AG10803 (cell line): Measurements from ENCODE around the gene SREBF2.

ENCODE experiments used
- DNase-seq: peaks from one replicate; pipeline ENCODE4 v3.0.0; 2010; ENCODE audit warnings: low read depth
- H3K4me3 ChIP-seq: 2 replicates; pipeline ENCODE4 v1.5.1; 2011; ENCODE audit warnings: mild to moderate bottlenecking, low read length, control low read depth
- CTCF ChIP-seq: conservative IDR thresholded peaks from 2 replicates; pipeline ENCODE4 v1.5.1; 2011; ENCODE audit warnings: mild to moderate bottlenecking, low read length, control low read depth, inconsistent platforms

SREBF2 gene

GRCh38 chr22:41848468-41848867, 15.6 kb downstream of the SREBF2 start:
- DNase-seq, result peak; percentile 28
- no peak overlapping the region for H3K4me3 ChIP-seq
- TF ChIP-seq CTCF, result no peak

GRCh38 chr22:41856469-41856868, 23.6 kb downstream of the SREBF2 start:
- no peak for DNase-seq
- no peak overlapping the region for H3K4me3 ChIP-seq

GRCh38 chr22:41857155-41857859, 24.4 kb downstream of the SREBF2 start:
- peak; percentile 64 for DNase-seq
- H3K4me3 ChIP-seq, result no peak overlapping the region
- TF ChIP-seq CTCF, result peak; percentile 65

More at GRCh38 chr22:41856469-41856868, 23.6 kb downstream of the SREBF2 start:
- TF ChIP-seq CTCF, result no peak

DNA sequence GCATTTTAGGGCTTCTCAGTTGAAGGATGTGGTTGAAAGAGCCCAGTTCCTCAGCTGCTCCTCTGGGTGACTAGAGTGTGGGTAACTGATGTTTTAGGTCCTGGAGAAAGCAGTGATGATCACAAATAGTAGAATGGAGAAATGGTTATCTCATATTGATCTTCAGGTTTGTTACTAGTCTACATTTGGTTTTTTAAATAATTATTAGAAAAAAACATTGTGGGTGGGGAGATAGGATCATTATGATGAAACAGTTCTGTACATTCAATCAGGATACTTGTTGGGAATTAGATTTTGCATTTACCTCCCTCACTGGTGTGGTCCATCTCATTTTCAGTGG, 24.9 kb downstream of the SREBF2 start:
- TF ChIP-seq CTCF, result no peak
- DNase-seq, result no peak
- no peak overlapping the region for H3K4me3 ChIP-seq

GRCh38 chr22:41862160-41862529, 29.2 kb downstream of the SREBF2 start:
- DNase-seq, result no peak
- no peak for TF ChIP-seq CTCF
- no peak overlapping the region for H3K4me3 ChIP-seq

- no peak overlapping the region for H3K4me3 ChIP-seq
- peak; percentile 12 for DNase-seq
Measured at GRCh38 chr22:41862530-41863266, 29.8 kb downstream of the SREBF2 start.

More at GRCh38 chr22:41862530-41863266, 29.8 kb downstream of the SREBF2 start:
- TF ChIP-seq CTCF, result no peak
